ENCODE results near the gene USP3. TPM values are rescaled to one million over a fixed set of nuclear protein-coding genes. Genes with fewer than 3 reads are reported as not detected.

Gene USP3
- total RNA-seq, 1 experiment from 2014 or later: 36.6 TPM

GRCh38 chr15:63503739-63504246 lies 600 bp upstream of the USP3 start (continued):
- TF ChIP-seq USF1 (CRISPR knock-in tag; IDR thresholded peaks at IDR 0.05): peak; percentile 49; the same call in 1 of the 2 replicates
- TF ChIP-seq RORB (CRISPR knock-in tag; IDR thresholded peaks at IDR 0.05): no peak
- TF ChIP-seq FOXJ3 (CRISPR knock-in tag; IDR thresholded peaks at IDR 0.05; ENCODE audit: borderline replicate concordance): no peak

GRCh38 chr15:63504979-63505841 lies 817 bp downstream of the USP3 start:
- Mint-ChIP-seq H3K27ac (no peak overlapping the region), H3K4me1 (peaks cover 78% of the 10 kb centered on the region), H3K36me3 (no peaks in the 10 kb centered on the region), H3K9me3 (no peaks in the 10 kb centered on the region), H3K4me3 (peak overlapping the region; percentile 76), H3K27me3 (ENCODE audit: low read depth) (peaks cover 36% of the 10 kb centered on the region)
- DNase-seq (ENCODE audit: low spot score) (peak; percentile 59), ATAC-seq (peak; percentile 6)
- CTCF ChIA-PET: interaction anchor here (0.6 to 6.1 kb wide), 17 partner anchors 9 to 379 kb away, joined by 3 to 54 read pairs (median 4); partner anchors contain the start of genes CA12 and FBXL22
- TF ChIP-seq KAT7 (CRISPR knock-in tag; IDR thresholded peaks at IDR 0.05; ENCODE audit: borderline replicate concordance) (peak; percentile 2; the same call in 1 of the 2 replicates), ZNF219 (CRISPR knock-in tag; IDR thresholded peaks at IDR 0.05; ENCODE audit: borderline replicate concordance) (peak; percentile 32; the same call in 1 of the 2 replicates), FOXP1 (CRISPR knock-in tag; IDR thresholded peaks at IDR 0.05; ENCODE audit: borderline replicate concordance) (peak; percentile 50; the same call in 1 of the 2 replicates), HMGXB4 (CRISPR knock-in tag; IDR thresholded peaks at IDR 0.05) (peak; percentile 8; the same call in 1 of the 2 replicates), PRDM15 (CRISPR knock-in tag; IDR thresholded peaks at IDR 0.05) (peak; percentile 75), FOXK1 (CRISPR knock-in tag; IDR thresholded peaks at IDR 0.05) (0 out of 2 replicates have a peak, but pooled peaks have one; percentile 34), TEAD1 (CRISPR knock-in tag; IDR thresholded peaks at IDR 0.05) (0 out of 2 replicates have a peak, but pooled peaks have one; percentile 38), USF2 (CRISPR knock-in tag; IDR thresholded peaks at IDR 0.05) (0 out of 2 replicates have a peak, but pooled peaks have one; percentile 27), TEAD4 (CRISPR knock-in tag; IDR thresholded peaks at IDR 0.05) (no peak), ARID4B (CRISPR knock-in tag; IDR thresholded peaks at IDR 0.05; ENCODE audit: borderline replicate concordance) (0 out of 2 replicates have a peak, but pooled peaks have one; percentile 33), ZNF423 (CRISPR knock-in tag; IDR thresholded peaks at IDR 0.05) (no peak), TP53 (CRISPR knock-in tag; IDR thresholded peaks at IDR 0.05) (no peak)
- POLR2A ChIA-PET: no interaction called here
